ENCODE results near the gene CAMK2A.

CAMK2A gene

DNA sequence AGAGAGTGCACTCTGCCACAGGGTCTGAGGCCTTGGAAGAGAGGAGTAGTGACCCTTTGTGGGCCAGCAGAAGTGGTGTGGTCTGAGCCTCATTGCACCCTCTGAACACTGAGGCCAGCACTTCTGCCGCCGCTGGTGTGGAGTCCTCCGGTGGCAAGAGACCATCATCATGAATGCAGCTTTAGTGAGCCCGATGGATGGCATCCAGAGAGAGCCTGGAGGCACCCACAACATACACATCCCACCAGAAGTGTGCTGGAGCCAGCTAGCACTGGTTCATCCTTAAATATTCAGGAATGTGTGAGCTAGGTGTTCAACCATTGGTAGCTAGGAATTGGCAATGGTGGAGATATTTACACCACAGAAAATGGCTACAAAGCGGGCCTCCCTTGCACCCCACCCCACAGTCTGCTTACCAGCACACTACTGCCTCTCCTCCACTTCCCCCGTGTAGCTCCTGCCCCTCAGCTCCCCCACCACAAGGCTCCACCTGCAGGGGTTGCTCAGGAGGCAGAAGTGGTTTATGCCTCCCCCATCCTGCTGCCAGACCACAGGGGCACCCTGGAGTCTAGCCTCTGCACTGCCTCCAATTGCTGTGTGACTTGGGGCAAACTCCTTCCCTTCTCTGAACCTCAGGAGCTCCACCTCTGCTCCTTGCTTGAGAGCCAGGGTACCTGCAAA, 83.3 kb downstream of the CAMK2A start:
- no peak for DNase-seq

GRCh38 chr5:150204590-150204960, 85.0 kb downstream of the CAMK2A start:
- no peak for DNase-seq

GRCh38 chr5:150203832-150204589, 85.6 kb downstream of the CAMK2A start:
- DNase-seq = no peak

DNA sequence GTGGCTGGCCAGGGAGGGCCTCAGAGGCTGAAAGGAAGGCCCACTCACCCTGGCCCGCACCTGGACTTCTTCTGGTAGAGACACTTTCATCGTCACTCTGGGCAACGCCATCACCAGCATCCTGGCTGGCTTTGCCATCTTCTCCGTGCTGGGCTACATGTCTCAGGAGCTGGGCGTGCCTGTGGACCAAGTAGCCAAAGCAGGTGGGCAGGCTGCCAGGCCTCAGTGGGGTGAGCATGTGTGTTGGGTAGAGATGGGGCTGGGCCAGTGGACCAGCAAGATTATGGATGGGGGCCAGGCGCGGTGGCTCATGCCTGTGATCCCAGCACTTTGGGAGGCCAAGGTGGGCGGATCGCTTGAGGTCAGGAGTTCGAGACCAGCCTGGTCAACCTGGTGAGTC, 87.1 kb downstream of the CAMK2A start:
- no peak for DNase-seq

DNA sequence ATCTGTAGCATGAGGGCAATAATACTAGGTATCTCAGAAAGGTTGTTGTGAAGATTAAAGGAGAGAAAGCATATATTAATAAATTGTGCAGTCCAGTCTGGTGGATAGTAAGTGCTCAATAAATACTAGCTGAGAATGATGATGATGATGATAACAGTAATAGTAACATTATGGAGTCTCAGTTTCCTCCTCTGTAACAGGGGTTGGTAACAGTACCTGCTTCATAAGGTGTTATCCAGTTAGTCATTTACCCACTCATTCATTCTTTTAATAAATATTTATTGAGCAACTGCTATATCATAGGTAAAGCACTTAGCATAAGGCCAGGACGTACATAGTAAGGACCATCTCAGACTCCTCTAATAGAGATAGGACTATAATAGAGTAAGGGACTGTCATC, 92.1 kb downstream of the CAMK2A start:
- no peak for DNase-seq

GRCh38 chr5:150196986-150197385, 92.6 kb downstream of the CAMK2A start:
- DNase-seq = no peak

GRCh38 chr5:150196514-150196913, 93.1 kb downstream of the CAMK2A start:
- DNase-seq = no peak

DNA sequence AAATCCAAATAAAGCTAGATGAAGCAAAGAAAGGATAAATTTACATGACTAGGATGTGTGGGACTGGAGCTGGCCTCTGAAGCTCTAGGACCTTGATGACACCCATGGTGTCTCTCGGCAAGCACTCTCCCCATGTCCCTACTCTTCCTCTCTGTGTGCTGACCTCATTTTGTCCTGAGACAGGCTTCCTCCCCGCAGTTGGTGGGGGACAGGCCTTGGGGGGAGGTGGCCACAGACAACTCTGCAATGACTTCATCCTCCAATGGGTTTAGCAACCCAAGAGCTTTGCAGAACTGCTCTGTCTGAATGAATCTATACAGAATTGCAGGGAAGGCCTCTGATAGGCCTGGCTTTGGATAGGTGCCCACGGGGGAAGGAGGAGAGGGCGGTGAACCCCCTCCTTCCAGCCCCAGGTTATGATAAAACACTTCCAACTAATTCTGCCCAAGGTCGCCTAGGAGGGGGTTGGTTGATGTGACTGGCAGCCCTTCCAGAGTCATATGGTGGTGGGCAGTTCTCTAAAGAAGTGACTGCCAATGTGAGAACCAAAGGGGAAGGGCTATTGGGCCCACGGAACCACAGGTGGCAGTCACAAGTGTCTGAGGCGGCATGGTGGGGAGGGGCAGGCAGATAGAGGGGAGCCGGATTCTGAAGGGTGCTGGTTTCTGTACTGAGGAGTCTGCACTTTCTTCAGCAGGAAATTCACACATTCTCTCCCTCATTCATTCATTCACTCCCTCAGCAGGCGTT, 93.7 kb downstream of the CAMK2A start:
- DNase-seq = no peak

DNA sequence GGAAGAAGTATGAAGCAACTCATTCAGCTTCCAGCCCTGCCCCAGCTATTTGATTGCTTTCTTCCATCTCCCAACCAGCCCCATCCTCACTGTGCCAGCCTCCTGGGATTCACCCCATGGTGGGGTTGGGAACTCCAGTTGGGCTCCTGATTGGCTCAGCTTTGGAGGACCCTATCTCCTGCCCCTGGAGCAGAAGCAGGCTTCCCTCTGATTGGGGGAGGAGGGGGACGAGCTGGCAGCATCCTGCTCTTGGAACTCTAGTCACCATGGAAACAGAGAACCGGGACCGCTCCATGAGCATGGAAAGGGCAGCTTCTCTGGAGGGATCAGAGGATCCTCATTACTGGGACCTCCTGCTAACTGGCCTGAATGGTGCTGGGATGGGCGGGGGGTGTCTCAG, 97.1 kb downstream of the CAMK2A start:
- DNase-seq = no peak

DNA sequence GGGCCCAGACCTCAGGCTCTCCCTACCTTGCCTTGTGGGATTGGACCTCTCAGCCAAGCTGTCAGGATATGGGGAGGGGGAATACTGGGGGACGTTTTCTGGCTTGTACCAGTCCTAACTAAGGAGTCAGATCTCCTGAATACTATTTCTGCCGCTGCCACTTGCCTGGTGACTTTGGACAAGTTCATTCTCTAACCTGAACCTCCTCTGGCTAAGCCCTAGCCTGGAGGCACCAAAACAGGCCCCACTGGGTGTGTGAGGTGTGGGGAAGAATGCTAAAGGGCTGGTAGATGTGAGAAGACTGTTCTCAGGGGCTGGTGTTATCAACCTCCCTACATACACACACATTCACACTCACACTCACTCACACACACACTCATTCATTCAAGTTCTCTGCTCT, 98.6 kb downstream of the CAMK2A start:
- DNase-seq = no peak

DNA sequence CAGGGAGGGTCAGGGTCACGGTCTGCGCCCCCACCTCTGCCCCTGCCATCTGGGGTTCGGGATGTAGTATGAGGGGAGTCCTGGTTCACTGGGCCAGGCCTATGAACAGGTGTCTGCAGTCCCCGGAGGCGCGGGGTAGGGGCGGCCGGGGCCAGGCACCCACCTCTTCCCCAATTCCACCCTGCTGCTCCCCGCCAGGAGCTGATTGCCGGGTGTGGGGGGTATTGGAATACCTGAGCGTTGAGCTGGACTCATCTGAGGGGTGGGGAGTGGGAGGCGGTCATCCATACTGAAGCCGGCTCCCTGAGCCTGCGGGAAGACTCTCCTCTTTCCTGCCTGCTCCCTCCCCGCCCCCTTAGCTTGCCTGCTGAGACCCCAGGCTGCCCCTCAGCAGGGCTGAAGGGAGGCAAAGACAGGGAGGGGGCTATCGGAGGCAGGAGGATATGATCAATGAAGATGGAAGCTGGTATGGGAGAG, 99.0 kb downstream of the CAMK2A start:
- DNase-seq = no peak

DNA sequence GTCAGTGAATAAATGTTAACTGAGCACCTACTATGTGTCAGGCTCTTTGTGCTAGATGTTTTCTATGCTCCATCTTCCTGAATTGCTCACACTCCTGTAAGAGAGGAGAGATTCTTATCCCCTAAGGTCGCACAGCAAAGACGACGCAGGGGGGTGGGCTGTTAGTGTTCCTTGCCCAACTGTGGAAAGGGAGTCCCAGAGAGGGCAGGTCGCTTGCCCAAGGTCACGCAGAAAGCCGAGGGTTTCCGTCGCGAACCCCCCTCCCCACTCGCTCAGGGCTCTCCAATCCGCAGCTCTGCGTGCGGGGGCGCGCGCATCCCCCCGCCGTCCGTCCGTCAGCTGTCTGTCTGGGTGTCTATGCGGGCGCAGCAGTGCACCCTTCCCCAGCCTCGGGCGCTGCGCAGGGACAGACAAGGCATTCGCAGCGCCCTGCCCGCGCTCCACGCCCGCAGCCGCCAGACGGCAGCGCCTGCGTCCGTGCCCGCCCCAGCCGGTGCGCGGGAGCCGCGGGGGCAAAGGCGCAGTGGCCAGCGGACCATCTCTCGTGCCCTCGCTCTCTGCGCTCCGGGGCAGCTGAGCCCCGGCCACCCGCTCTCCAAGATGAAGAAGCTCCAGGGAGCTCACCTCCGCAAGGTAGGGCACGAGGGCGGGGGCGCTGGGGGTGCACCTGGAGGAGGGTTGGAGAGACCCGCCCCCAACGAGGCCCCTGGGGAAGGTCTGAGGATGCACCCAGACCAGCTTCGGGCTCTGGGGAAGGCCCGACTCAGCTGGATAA, 99.7 kb downstream of the CAMK2A start, which contains the start of gene SLC6A7:
Gene SLC6A7, plus strand, starts transcription at position 335 of the 775 bp plus-strand sequence. Its CDS starts 266 bp downstream, at position 601.
- DNase-seq = no peak

- DNase-seq = no peak
These were observed 100.2 kb downstream of the CAMK2A start for GRCh38 chr5:150189326-150189725.

- DNase-seq = no peak
These were observed 101.3 kb downstream of the CAMK2A start for GRCh38 chr5:150188146-150188842.

DNA sequence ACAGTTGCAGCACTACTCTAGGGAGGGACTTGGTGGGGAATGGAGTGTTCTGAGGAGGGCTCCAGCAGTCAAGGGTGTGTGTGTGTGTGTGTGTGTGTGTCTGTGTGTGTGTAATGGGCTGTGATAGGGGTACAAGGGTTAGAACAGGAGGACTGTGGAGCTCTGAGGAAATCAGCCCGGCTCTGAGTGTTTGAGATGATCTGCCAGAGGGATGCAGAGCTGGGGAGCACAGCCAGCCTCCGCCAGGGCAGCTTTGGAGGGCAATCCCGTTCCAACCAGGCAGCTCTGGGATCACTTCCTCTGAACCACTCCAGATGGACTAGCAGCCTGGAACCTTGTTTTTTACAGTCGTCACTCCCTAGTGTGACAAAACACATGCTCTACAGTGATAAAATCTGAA, 102.7 kb downstream of the CAMK2A start:
- no peak for DNase-seq

GRCh38 chr5:150186137-150186536, 103.4 kb downstream of the CAMK2A start:
- DNase-seq = no peak

- DNase-seq = no peak
These were observed 104.3 kb downstream of the CAMK2A start for GRCh38 chr5:150184990-150185912.

GRCh38 chr5:150184006-150184405, 105.6 kb downstream of the CAMK2A start:
- no peak for DNase-seq

DNA sequence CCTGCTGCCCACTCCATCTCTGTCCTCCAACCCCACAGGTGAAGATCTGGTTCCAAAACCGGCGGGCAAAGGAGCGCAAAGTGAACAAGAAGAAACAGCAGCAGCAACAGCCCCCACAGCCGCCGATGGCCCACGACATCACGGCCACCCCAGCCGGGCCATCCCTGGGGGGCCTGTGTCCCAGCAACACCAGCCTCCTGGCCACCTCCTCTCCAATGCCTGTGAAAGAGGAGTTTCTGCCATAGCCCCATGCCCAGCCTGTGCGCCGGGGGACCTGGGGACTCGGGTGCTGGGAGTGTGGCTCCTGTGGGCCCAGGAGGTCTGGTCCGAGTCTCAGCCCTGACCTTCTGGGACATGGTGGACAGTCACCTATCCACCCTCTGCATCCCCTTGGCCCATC, 106.1 kb downstream of the CAMK2A start:
- no peak for DNase-seq

DNA sequence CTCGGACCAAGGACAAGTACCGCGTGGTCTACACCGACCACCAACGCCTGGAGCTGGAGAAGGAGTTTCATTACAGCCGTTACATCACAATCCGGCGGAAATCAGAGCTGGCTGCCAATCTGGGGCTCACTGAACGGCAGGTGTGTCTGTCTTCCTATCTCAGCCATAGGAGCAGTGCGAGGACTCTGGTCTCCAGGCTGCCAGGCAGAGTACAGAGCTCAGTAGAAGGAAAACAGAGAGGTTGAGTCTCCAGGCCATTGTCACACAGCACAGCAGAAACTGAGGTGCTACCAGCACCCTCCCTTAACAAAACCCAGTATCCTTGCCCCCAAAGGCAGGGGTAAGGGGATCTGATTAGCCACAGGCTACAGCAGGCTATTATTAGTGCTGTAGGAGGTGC, 106.8 kb downstream of the CAMK2A start:
- no peak for DNase-seq

All from GOT3 (cell line).